Brain microvascular endothelial cell (primary cell): Measurements from ENCODE around the gene DYNC1H1.

Experiments
- DNase-seq: peaks from one replicate; pipeline ENCODE4 v3.0.0-alpha.2; 2020
- H3K27ac ChIP-seq: fragments of 250-450 bp; sonication (Bioruptor Pico); 2 replicates; pipeline ENCODE4 v1.5.1; 2020; ENCODE audit warnings: mild to moderate bottlenecking, moderate library complexity
- H3K27me3 ChIP-seq: fragments of 250-450 bp; sonication (Bioruptor Pico); replicated peaks from 2 replicates; pipeline ENCODE4 v1.5.1; 2020; ENCODE audit warnings: mild to moderate bottlenecking
- H3K36me3 ChIP-seq: fragments of 250-450 bp; sonication (Bioruptor Pico); replicated peaks from 2 replicates; pipeline ENCODE4 v1.5.1; 2020; ENCODE audit warnings: mild to moderate bottlenecking
- H3K4me3 ChIP-seq: 2 replicates; pipeline ENCODE4 v1.5.1; 2011; ENCODE audit warnings: low read depth, mild to moderate bottlenecking, control low read depth, low read length, moderate library complexity
- CTCF ChIP-seq: IDR thresholded peaks from 2 replicates; pipeline ENCODE4 v1.5.1; 2011; ENCODE audit warnings: low read depth, mild to moderate bottlenecking, moderate library complexity, low read length, control low read depth, inconsistent platforms; ENCODE audit errors: missing control alignments
- in situ Hi-C: cut with HindIII; loops from 2 replicates; pipeline ENCODE4 v1.10.0; 2017; ENCODE audit warnings: low sequenced_read_pairs, low pct_ligation_motif_present

The DYNC1H1 gene

GRCh38 chr14:102019006-102019540, 54.7 kb downstream of the DYNC1H1 start:
- Histone ChIP-seq H3K27me3 (no peaks in the 10 kb centered on the region), H3K36me3 (peaks cover 97% of the 10 kb centered on the region), H3K27ac (no peak overlapping the region), H3K4me3 (no peak overlapping the region)
- no peak for TF ChIP-seq CTCF
- in situ Hi-C loops = no loop called here
- no peak for DNase-seq

- peak; percentile 34 for DNase-seq
- Histone ChIP-seq H3K36me3 (peaks cover 95% of the 10 kb centered on the region), H3K27me3 (no peaks in the 10 kb centered on the region), H3K27ac (no peak overlapping the region), H3K4me3 (no peak overlapping the region)
- in situ Hi-C loops = no loop called here
- TF ChIP-seq CTCF = no peak
These were observed 55.9 kb downstream of the DYNC1H1 start for GRCh38 chr14:102020058-102020971.

DNA sequence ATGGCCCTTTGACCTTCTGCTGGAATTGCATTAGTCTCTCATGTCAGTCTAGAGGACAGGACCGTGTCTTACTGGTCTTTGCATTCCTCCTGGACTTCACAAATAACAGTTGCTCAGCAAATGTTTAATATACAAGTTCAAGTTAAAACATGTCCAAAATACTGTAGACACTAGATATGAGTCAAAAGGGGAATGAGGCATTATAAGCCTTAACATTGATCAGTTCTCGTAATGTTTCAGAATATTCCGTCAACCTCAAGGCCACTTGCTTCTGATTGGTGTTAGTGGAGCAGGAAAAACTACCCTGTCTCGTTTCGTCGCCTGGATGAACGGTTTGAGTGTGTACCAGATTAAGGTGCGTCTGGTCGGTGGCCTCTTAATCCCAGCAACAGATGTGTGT, 62.6 kb downstream of the DYNC1H1 start:
- Histone ChIP-seq H3K27ac (no peak overlapping the region), H3K27me3 (no peaks in the 10 kb centered on the region), H3K4me3 (no peak overlapping the region), H3K36me3 (peaks cover 93% of the 10 kb centered on the region)
- TF ChIP-seq CTCF = no peak
- no peak for DNase-seq
- in situ Hi-C loops = no loop called here

DNA sequence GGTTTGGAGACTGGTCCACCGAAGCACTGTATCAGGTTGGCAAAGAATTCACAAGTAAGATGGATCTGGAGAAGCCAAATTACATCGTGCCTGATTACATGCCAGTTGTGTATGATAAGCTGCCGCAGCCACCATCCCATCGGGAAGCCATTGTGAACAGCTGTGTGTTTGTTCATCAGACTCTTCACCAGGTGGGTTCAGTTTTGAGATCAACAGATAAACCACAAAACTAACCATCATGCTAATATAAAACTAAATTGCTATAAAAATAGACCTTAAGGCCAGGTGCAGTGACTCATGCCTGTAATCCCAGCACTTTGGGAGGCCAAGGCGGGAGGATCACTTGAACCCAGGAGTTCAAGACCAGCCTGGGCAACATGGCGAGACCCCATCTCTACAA, 63.6 kb downstream of the DYNC1H1 start:
- Histone ChIP-seq H3K36me3 (peaks cover 95% of the 10 kb centered on the region), H3K27me3 (no peaks in the 10 kb centered on the region), H3K27ac (no peak overlapping the region), H3K4me3 (no peak overlapping the region)
- TF ChIP-seq CTCF = no peak
- in situ Hi-C loops = no loop called here
- no peak for DNase-seq

DNA sequence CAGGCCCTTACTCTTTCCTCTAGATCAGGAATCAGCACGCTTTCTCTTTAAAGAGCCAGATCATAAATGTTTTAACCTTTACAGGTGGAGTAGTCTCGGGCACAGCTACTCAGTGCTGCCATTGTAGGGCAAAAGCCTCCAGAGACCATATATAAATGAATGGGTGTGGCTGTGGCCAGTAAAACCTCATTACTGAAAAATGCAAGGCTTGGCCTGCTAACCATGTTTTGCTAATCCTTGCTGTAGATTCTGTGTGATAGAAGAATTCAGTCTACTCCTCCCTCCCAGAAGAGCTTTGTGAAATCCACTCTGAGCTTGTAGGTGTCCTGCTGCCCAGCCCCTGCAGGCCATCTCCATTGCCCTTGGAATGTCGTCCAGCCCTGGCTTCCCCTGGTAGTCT, 64.4 kb downstream of the DYNC1H1 start:
- Histone ChIP-seq H3K36me3 (peaks cover 95% of the 10 kb centered on the region), H3K27me3 (no peaks in the 10 kb centered on the region), H3K27ac (peak overlapping the region; percentile 43), H3K4me3 (no peak overlapping the region)
- DNase-seq = peak; percentile 53
- in situ Hi-C loops = no loop called here
- TF ChIP-seq CTCF = no peak
